HG03095 (cell line): ENCODE measurements around the gene RBM10.

Experiments used
- ATAC-seq: cut with Tn5 transposase; IDR thresholded peaks from one replicate; pipeline ENCODE4 v1.9.1; 2021; ENCODE audit warnings: moderate library complexity; ENCODE audit not compliant: unreplicated experiment

Gene RBM10

DNA sequence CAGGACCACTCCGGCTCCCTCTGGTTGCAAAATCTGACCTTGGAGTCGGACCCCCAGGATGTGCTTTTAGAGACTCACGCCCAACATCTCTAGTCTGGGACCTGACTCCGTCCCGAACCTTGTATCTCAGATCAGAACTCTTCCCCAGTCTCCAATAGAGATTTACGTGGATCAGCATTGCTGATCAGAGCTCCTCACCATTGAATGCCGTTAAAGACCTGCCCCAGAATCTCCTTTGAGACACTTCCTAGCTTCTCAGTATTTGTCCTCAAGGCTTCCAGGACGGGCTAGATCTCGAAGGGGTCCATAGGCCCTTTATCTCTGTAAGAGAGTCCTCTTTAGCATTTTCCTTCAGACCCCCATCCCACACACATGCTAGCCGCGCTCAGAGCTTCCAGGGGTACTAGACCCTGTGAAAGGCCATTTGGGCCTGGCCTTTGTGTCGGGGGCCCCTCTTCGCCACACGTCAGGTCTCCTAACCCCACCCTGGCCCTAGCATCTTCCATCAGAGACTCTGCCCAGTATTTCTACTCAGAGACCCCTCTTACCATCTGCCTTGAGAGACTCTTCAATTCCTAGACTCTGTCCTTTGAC is 49.3 kb downstream of the RBM10 start:
- no peak for ATAC-seq

DNA sequence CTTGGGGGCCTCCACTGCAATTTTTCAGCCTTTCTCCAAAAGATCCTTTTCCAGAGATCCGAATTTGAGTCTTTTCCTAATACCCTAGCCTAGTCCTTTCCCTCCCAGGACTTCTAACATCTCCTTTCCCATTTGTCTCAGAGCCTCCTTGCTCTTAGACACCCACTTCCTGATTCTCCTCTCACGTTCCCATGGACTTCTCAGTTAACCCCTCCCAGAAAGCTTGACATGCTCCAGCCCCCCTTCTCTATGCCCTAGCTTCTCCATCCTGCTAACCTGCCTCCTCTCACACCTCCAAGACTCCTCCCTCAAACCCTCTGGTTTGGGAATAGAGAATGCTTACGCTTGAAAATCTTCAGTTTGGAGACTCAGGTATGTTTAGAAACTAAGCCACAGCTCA is 51.1 kb downstream of the RBM10 start:
- ATAC-seq = no peak

DNA sequence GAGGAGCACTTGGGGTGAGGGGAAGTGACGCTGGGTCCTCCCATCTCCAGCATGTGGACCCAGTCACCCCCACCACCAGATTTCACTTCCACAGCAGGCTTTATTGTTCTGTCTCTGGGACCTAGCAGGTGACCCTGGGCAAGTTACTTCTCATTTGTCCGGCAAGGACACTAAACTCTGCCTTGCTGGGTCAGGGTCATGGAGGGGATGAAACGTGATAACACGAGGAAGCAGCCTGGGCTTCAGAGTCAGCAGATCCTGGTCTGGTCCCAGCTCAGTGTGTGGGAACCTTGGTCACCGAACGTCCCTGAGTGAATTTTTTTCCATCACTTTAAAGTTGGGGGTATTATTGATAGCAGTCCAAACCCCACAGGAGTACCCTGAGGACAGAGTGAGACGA is 52.5 kb downstream of the RBM10 start:
- ATAC-seq = no peak

DNA sequence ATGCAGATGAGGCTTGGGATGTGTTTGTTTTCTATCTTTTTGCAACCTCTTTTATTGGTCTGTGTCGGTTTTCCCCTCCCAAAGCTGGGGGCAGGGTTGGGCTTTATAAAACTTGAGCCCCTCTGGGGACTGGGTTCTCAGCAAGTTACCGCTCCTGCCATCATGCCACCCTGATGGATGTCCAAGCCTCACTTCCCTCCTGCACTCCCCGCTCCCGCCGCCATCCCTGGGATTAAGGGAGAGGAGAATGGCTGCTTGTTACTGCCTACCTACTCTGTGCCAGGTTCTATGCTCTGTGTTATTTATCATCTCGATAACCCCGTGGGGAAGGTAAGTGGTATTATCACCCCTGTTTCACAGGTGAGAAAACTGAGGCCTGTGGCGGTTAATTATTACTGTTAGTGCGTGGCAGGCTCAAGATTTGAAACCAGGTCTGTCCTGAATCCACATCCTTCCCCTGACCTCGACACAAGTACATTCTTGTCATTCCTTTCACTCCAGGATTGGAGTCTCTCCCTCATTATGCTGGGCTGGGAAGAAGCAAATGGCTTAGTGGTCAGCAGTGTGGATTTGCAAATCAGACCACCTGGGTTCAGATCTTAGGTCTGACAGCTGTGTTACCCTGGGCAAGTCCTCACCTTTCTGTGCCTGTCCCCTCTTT is 53.1 kb downstream of the RBM10 start:
- no peak for ATAC-seq

DNA sequence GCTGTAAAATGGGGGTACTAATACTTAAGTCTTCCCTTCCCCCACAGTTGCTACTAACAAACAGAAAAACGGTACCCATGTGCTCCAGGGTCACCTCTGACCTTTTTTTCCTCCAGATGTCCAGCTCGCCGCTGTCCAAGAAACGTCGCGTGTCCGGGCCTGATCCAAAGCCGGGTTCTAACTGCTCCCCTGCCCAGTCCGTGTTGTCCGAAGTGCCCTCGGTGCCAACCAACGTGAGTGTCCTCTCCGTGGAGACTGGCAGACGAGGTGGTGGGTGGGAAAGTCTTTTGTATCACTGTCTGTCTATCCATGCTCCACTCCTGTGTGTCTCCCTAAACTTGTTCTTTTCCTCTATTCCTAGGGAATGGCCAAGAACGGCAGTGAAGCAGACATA is 53.7 kb downstream of the RBM10 start:
- no peak for ATAC-seq

DNA sequence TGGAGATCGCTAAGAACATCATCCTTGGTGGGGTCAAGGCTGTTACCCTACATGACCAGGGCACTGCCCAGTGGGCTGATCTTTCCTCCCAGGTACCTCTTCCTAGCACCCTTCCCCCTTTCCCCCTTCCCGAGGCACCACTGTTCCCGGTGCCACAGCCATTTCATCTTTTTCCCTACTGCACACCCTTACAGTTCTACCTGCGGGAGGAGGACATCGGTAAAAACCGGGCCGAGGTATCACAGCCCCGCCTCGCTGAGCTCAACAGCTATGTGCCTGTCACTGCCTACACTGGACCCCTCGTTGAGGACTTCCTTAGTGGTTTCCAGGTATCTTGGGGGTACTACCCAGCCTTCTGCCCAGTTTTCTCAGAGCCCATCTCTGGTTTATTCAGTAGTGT is 54.3 kb downstream of the RBM10 start:
- ATAC-seq = no peak

DNA sequence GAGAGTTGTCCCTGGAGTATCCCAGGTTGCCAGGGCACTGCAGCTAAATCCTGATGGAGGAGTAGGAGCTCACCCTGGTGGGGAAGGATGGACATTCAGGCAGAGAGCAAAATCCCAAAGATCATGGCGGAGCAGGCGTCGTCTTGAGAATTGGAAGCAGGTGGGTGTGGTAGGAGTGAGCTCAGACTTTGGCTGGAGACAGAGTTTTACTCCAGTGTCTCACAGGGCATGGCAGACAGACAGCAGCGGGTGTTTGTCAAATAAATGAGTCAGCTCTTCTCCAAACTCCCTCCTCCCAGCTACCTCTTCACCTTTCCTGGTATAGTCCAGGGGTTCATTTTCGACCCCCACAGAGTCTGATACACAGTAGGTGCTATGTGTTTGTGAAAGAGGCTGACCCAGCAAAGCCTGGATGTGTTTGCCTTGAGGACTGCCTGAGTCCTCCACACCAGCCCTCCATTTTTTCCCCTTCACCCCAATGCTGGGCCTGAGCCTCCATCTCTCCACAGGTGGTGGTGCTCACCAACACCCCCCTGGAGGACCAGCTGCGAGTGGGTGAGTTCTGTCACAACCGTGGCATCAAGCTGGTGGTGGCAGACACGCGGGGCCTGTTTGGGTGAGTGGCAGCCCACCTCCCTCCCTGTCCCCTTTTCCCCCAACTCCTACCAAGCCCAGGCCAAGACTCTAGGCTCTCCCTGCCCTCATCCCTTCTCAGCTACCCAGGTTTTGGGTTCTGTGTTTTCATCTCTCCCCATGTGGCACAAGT is 55.5 kb downstream of the RBM10 start:
- ATAC-seq = no peak

DNA sequence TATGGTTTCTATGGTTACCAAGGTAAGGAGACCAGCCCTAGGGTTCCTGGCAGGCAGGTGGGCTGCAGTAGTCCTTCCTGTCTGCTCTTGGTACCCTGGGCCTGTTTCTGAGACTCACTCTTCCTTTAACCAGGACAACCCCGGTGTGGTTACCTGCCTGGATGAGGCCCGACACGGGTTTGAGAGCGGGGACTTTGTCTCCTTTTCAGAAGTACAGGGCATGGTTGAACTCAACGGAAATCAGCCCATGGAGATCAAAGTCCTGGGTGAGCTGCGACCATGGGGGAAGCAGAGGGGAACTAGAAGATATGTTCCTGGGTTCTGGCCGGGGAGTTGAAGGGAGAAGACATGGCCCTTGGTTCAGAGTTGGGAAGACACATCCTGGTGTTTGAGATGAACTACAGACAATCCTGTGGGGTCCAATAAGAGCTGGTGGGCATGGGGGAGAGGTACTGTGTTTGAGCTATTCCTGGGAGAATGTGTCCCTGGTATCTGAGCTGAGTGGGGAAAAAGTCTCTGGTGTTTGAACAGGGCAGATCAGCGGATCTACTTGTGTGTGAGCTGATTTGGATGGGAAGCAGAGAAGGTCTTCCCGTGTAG is 56.4 kb downstream of the RBM10 start:
- no peak for ATAC-seq

DNA sequence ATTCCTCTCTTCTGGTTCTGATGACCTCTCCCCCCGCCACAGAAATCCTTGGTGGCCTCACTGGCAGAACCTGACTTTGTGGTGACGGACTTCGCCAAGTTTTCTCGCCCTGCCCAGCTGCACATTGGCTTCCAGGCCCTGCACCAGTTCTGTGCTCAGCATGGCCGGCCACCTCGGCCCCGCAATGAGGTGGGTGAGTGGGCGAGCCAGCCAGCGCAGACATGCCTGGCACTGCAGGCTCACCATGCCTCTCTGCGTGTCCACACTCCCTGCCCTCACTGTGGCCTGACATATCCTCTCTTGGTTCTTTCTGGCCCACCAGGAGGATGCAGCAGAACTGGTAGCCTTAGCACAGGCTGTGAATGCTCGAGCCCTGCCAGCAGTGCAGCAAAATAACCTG is 57.3 kb downstream of the RBM10 start:
- ATAC-seq = no peak

DNA sequence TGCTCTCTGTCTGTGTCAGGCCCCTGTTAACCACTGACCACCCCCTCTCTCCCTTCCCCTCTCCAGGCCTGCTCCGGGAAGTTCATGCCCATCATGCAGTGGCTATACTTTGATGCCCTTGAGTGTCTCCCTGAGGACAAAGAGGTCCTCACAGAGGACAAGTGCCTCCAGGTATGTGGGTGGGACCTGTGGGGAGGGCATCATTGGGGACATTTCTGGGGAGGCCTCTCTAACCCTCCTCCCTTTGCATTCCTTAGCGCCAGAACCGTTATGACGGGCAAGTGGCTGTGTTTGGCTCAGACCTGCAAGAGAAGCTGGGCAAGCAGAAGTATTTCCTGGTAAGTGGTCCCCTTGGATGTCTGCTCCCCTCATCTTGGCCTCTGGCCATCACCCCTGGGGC is 57.9 kb downstream of the RBM10 start:
- ATAC-seq = no peak

DNA sequence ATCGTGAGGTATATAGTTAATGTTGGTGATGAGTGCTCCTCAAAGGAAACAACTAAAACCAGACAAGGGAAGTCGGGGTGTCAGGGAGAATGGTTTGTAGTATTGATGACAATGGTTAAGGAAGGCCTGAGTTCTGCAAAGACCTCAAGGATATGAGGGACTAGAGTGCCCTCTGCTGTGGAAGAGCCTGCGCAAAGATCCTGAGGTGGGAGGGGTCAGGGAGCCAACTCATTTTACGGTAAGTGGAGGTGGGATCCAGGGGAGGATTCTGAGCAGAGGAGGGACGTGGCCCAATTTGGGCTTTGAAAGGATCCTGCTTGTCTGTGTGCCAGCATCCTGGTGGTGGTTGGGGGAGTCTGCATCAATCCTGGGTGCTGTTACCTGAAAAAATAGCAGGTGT is 59.9 kb downstream of the RBM10 start:
- no peak for ATAC-seq

DNA sequence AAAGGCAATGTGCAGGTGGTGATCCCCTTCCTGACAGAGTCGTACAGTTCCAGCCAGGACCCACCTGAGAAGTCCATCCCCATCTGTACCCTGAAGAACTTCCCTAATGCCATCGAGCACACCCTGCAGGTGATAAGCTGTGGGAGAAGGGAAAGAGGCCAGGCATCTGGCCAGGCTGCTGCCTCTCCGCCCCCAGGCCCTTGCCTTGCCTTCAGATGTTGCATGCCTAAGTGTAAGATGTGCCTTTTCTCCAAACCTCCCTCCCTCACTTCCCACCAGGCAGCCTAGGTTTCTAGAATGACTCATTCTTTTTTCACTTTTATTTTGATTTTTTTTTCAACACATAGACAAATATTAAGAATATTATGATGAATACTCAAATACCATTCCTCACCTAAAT is 61.3 kb downstream of the RBM10 start:
- ATAC-seq = no peak

DNA sequence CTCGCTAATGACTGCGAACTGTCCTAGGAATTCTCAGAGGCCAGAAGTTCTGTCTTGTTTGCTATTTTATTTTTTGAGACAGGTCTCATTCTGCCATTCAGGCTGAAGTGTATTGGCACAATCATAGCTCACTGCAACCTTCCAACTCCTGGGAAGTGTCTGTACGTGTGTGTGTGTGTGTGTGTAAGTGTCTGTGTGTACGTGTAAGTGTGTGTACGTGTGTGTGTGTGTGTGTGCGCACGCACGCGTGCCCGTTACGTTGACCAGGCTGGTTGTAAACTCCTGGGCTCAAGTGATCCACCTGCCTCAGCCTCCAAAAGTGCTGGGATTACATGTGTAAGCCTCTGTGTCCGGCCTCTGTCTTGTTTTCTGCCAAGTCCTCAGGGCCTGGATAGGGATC is 63.1 kb downstream of the RBM10 start:
- no peak for ATAC-seq

DNA sequence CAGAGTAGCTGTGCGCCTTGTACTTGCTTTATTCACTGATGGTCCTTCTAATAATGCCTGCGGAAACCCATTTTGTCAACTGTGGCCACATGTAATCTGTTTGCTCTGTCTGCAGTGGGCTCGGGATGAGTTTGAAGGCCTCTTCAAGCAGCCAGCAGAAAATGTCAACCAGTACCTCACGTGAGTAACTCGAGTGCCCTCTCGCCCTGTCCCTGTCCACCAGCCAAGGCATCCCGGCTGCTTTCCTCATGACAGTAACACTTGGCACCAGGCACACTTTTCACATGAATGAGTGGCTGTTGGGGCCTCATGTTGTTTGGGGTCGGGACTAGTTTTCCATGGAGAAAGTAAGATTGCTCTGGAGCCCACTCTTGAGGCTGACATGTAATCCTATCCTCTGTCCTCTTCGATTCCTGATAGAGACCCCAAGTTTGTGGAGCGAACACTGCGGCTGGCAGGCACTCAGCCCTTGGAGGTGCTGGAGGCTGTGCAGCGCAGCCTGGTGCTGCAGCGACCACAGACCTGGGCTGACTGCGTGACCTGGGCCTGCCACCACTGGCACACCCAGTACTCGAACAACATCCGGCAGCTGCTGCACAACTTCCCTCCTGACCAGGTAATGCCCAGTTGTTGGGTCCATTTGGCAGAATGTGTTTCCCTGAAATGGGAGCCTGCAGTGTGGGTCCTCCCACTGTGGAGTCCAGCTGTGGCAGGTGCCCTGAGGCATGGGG is 64.7 kb downstream of the RBM10 start:
- no peak for ATAC-seq

DNA sequence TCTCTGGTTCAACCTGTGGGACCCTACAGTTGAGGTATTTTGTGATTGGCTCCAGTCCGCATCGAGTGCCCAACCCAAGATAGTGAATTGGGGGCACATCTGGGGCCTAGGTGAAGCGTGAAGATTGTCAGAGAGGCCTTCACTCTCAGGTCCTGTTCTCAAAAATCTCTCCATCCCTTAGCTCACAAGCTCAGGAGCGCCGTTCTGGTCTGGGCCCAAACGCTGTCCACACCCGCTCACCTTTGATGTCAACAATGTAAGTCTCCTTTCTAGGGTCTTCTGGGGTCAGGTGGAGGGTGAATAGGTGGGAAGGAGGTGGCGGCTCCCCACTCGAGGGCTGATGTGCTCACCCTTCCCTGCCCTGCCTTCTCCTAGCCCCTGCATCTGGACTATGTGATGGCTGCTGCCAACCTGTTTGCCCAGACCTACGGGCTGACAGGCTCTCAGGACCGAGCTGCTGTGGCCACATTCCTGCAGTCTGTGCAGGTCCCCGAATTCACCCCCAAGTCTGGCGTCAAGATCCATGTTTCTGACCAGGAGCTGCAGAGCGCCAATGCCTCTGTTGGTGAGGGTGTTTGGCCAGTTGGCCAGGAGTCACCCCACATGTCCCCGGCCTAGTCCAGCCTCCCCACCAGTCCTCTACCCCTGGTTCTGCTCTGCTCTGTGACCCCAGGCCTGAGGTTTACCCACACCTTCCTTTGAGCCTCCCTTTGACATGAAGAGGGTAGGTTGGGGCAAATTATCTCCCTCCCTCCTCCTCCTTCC is 65.8 kb downstream of the RBM10 start:
- ATAC-seq = no peak

DNA sequence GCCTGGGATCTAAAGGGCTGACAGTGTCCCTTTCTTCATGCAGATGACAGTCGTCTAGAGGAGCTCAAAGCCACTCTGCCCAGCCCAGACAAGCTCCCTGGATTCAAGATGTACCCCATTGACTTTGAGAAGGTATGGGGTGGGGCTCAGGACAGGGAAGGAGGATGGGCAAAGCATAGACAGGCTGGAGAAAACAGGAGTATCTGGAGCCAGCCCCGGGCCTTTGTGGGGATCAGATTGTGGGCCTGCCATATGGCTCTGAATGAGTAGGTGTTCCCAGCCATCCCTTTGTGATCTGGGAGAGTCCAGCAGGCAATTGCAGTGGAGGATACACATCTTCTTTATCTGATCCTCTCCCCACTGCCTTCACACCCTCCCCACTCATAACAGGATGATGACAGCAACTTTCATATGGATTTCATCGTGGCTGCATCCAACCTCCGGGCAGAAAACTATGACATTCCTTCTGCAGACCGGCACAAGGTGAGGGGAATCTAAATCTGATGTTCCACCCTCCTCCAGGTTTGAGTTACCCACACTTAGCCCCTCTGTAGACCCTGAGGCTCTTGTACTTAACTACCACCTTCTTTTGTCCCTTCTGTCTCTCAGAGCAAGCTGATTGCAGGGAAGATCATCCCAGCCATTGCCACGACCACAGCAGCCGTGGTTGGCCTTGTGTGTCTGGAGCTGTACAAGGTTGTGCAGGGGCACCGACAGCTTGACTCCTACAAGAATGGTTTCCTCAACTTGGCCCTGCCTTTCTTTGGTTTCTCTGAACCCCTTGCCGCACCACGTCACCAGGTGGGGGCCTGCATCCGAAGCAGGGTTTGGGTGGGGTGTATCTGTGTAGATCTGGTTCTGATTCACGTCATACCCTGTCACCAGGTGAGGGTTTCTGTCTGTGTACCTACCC is 67.6 kb downstream of the RBM10 start:
- ATAC-seq = no peak

DNA sequence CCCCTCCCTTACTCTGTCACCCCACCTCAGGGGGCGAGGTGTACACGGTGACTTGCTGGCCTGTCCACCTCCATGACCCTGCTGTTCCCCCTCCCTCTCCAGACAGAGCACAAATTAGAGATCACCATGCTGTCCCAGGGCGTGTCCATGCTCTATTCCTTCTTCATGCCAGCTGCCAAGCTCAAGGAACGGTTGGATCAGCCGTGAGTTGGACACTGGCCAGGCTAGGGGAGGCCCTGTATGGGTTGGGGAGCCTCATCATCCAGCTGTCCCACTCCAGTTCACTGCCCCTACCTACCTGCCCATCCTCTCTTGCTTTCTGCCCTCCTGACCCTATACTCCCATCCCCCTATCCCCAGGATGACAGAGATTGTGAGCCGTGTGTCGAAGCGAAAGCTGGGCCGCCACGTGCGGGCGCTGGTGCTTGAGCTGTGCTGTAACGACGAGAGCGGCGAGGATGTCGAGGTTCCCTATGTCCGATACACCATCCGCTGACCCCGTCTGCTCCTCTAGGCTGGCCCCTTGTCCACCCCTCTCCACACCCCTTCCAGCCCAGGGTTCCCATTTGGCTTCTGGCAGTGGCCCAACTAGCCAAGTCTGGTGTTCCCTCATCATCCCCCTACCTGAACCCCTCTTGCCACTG is 69.5 kb downstream of the RBM10 start:
- no peak for ATAC-seq

DNA sequence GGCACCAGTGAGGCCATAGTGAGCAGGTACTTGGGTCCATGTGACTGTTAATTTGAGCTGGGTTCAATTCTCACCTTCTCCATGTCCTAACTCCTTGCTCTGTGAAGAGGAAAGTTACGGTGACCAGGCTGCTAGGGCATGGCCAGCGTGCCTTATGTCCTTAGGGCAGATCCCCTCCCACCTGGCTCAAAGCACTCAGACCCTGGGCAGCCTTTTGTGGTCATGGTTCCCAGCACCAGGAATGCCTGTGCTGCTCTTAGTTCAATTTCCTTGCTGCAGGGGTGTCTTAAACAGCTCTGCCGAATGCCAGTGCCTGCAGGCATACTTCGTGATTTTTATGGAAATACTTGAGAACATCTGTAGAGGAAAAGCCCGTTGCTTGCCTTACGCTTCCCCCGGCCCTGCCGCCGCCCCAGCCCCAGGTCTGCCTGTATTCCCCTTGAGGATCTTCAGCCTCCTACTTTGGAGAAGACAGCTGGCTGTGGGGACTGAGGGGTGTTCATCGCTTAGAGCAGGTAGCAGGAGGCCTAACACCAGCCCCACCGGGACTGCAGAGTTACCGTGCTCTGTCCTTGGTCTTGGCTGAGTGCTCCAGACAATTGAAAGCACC is 70.4 kb downstream of the RBM10 start:
- no peak for ATAC-seq
